HS-5 (cell line): Measurements from ENCODE around the gene ARHGAP1.
A peak's percentile ranks its signal among the peaks of the same experiment; 100 is the strongest.
"Not testable (repeated sequence)": the region's sequence is repeated elsewhere in the genome, so short reads cannot be mapped to it uniquely, and the experiment has no call there.

Source experiments
- DNase-seq: peaks from one replicate; pipeline ENCODE4 v3.0.0-alpha.2; 2012; ENCODE audit warnings: low read depth

The ARHGAP1 gene

DNA sequence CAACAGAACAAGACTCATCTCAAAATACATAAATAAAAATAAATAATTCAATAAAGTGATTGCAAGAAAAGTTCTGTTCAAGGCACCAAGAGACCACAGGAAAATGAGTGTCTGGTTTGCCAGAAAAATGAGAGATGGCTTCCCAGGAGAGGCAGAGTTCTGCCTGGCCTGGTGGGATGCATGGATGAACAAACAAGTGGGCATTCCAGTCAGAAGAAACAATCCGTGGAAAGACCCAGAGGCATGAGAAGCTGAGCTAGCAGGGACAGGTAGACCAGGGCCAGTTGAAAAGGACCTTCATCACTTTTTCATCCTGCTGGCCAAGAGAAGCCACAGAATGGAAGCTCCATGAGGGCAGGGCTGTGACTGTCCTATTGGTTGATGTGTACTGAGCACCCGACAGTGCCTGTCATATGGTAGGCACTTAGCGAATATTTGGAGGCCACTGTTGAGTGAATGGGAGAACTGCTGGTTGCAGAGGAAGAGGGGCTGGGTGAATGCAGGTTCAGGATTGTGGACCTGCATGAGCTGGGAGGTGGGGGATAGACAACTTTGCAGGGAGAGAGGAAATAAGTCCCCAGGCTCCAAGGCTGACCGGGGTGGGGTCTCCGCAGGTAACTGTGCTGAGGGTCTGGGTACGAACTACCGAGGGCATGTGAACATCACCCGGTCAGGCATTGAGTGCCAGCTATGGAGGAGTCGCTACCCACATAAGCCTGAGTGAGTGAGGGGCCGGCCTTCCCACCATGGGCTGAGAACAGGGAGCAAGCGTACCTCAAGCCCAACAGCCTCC is 22.3 kb upstream of the ARHGAP1 start:
- DNase-seq, result no peak

DNA sequence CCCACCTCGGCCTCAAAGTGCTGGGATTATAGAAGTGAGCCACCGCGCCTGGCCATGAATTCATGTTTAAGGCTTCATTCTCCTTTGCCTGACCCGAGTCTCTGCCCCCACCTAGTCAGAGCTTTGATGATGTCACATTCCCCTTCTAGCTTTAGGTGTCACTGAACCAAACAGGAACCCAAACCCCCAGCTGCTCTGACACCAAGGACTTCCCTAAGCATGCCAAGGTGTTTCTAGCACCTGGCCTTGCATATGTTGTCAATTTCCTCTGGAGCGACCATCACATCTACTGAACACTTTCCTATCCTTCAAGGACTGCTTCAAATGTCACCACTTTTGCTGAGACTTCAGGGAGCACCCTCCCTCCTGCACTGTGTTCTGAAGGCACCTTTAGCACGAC is 20.9 kb upstream of the ARHGAP1 start:
- DNase-seq, result no peak

DNA sequence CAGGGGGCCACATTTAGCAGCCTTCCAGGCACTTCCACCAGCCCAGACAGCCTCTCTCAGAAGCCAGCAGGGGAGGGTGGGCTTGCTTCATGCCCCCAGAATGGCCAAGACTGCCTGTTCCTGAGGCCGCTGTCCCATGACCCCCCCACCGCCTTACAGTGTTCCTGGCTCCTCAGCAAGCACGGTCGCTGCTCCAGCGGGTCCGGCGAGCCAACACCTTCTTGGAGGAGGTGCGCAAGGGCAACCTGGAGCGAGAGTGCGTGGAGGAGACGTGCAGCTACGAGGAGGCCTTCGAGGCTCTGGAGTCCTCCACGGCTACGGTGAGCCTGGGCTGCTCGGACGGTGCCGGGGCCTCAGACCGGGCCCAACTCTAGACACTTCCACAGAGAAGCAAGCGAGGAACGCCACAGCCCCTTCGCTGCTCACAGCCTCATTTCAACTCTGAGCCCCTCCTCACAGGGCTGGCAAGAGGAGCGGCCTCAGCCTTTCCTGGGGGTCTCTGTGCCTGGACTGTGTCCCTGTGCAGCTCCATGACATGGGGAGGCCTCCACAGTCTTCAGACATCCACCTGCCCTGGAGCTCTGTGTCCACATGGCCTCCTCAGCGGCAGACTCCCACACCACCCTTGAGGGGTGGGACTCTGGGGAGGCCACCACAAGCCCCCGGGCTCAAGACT is 19.3 kb upstream of the ARHGAP1 start:
- DNase-seq, result no peak

DNA sequence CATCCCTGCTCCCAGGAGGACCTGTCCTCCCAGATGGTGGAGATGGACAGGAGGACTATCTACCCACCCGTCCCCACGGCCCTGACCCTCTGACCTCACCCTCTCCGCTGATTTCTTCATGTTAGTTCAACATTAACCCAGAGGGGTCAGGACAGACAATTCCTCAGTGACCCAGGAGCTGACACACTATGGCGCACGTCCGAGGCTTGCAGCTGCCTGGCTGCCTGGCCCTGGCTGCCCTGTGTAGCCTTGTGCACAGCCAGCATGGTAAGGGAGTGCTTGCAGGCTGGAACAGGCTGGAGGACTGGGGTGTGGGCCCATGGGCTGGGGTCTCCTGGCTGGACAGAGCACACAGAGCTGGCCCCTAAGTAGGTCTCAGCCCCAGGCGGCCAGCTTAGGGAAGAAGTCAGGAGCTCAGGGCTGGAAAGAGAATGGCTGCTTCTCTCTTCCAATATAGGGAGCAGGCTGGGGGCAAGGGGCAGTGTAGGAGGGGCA is 18.7 kb upstream of the ARHGAP1 start, which contains the start of gene F2:
Gene F2, plus strand, starts transcription at position 166 of the 495 bp plus-strand sequence. Its CDS starts 23 bp downstream, at position 189.
- DNase-seq, result no peak

DNA sequence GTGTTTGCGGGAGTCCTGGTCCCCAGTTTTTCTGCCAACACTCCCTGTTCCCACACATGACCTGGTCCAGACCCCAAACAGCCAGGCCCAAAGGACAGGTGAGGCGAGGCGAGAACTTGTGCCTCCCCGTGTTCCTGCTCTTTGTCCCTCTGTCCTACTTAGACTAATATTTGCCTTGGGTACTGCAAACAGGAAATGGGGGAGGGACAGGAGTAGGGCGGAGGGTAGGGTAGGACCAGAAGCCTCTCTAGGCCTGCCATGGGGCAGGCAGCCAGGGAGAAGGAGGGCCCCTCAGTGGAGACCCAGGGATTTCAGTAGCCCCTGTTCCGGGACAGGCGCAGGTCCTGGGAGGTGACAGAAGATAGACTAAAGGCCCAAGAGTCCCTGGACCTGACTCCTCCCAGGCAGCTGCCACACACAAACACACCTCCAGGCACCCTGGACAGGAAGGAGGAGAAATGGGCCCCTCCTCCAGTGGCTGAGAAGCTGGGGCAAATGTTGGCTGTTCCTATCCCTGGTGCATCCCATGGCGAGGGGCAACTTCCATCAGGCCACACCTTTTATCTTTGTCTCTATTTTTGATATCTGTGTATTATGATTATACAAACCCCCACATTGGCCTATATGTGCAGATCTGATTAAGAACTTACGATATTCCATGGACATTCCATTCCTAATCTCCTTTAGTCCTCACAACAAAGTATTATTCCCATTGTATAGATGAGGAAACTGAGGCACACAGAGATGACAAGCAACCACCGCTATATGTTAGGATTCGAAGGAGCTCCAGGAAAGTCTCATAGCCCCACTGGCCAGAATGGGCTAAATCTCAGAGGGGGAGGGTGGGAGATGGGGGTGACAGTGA is 18.0 kb upstream of the ARHGAP1 start:
- no peak for DNase-seq

DNA sequence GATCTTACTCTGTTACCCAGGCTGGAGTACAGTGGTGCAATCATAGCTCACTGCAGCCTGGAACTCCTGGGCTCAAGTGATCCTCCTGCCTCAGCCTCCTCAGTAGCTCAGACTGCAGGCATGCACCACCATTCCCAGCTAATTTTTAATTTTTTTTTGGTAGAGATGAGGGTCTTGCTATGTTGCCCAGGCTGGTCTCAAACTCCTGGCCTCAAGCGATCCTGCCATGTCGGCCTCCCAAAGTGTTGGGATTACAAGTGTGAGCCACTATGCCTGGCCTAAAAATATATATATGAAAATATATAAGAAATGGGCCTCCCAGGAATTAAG is 17.4 kb upstream of the ARHGAP1 start:
- not testable (repeated sequence) for DNase-seq

DNA sequence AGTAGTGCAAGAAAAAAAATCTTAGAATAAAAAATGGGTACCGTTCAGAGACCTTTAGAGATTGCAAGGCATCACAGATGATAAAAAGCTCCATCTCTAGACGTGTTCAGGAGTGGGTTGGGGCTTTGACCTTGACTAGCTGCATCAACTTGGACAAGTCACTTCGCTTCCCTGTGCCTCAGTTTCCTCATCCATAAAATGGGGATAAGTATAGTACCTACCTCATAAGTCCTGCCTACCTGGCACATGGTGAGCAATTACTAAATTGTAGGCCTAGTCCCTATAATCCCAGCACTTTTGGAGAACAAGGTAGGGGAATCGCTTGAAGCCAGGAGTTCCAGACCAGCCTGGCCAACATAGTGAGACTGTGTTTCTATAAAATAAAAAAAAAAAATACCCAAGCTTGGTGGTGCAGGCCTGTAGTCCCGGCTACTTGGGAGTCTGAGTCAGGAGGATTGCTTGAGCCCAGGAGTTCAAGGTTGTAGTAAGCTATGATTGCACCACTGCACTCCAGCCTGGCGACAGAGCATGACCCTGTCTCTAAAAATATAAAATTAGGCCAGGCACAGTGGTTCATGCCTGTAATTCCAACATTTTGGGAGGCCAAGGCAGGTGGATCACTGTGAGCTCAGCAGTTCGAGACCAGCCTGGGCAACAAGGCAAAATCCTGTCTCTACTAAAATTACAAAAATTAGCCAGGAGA is 12.6 kb upstream of the ARHGAP1 start:
- no peak for DNase-seq

DNA sequence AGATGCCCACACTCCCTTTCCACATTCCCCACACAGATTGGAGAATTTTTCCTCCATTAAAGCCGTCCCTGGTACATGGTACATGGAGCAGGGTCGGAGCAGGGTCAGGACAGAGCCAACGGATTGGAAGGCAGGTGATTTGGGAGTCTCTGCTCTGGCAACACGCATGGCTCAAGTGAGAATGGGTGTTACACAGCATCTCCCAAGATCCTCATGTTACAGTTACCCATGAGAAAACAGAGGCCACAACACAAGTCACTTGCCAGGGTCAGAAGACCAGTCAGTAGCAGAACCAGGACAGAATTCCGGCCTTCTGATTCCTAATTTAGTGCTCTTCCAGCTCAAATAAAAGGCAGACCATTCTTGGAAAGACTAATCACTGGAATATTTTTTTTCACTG is 10.9 kb upstream of the ARHGAP1 start:
- DNase-seq, result no peak

DNA sequence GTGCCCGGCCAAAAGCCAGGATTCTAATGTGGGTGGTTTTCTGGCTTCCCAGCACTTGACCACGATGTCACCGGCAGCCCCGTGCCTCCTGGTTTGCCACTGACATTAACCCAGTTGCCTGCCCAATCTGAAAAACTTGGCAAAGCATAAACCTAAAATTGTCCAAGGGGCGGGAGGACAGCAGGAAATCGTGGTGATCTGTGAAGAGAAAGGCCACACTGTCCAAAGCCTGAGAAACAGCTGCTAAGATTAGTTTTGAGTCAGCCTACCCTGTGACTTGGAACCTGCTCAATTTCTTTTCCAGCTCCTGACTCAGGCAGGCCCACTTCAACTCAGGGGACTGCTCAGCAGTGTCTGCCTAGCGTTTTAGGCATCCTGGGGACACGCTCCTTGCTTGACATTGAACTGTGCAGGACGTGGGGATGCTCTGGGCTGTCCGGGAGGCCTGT is 10.4 kb upstream of the ARHGAP1 start:
- DNase-seq, result peak; percentile 86

DNA sequence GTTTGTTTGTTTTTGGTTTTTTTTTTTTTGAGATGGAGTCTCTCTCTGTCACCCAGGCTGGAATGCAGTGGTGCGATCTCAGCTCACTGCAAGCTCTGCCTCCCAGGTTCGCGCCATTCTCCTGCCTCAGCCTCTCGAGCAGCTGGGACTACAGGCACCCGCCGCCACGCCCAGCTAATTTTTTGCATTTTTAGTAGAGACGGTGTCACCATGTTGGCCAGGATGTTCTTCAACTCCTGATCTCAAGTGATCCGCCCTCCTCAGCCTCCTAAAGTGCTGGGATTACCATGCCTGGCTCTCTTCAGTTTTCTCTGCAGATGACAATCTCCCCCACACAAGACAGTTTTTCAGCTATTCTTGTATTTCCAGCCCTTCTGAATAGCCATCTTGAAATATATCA is 8.9 kb upstream of the ARHGAP1 start:
- DNase-seq, result not testable (repeated sequence)

DNA sequence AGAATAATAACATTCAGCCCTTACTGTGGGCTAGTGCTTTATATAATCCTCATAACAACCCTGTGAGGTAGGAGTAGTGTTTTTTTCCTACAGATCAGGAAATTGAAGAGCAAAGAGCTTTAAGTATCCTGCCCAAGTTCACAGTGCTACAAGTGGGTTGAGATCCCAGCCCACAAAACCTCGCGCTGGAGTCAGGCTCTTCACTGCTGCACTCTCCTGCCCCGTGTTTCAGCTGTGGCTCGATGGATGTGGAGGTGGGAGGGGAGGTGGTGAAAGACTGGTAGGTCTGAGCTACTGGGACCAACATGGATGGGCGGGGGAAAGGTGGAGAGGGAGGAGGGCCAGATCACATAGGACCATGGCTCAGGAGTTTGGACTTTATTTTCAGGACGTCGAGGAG is 6.5 kb upstream of the ARHGAP1 start:
- DNase-seq, result no peak

DNA sequence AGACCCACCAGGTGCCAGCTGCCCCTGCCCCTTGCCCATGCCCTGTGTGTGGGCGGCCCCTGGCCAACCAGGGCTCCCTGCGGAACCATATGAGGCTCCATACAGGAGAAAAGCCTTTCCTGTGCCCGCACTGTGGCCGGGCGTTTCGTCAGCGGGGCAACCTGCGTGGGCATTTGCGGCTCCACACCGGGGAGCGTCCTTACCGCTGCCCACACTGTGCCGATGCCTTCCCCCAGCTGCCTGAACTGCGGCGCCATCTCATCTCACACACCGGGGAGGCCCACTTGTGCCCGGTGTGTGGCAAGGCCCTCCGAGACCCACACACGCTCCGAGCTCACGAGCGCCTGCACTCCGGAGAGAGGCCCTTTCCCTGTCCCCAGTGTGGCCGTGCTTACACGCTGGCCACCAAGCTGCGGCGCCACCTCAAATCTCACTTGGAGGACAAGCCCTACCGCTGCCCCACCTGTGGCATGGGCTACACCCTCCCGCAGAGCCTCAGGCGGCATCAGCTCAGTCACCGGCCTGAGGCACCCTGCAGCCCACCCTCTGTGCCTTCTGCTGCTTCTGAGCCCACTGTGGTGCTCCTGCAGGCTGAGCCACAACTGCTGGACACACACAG is 4.8 kb upstream of the ARHGAP1 start:
- DNase-seq, result no peak

DNA sequence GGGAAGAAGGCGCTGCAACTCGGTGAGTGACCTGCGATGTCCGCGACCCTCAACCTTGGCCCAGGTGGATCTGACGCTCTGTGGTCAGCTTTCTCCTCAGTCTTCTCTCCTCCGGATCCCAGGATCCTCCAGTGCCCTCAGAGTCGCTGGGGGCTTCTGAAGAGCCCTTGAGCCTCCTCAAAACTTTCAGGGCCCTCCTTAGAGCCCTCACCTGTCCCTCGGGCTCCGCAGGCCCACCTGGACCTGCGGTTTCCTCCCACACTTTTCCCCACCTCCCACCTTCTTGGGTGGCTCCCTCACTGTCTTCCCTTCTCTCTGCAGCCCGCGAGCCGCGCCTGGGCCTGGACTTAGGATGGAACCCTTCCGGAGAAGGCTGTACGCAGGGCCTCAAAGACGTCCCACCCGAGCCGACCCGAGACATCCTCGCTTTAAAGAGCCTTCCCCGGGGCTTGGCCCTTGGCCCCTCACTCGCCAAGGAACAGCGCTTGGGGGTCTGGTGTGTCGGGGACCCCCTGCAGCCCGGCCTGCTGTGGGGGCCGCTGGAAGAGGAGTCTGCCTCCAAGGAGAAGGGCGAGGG is 747 bp upstream of the ARHGAP1 start:
- DNase-seq, result no peak

DNA sequence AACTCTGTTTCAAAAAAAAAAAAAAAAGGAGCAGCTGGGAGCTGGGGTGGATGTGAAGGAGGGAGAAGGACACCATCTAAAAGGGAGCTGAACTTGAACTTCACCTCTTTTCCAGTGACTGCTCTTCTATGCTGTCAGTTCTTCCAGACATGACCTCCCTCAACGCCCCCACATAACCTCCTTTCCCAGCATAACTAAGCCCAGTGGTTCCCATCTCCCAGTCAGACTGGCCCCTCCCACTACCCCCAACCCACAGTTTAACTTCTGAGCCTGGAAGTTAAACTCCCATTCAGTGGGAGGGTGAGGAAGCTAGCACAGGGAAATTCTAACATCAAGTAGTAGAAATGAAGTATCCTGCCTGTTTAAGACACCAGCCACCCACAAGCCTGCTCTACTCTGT is 1.8 kb downstream of the ARHGAP1 start:
- DNase-seq, result no peak

DNA sequence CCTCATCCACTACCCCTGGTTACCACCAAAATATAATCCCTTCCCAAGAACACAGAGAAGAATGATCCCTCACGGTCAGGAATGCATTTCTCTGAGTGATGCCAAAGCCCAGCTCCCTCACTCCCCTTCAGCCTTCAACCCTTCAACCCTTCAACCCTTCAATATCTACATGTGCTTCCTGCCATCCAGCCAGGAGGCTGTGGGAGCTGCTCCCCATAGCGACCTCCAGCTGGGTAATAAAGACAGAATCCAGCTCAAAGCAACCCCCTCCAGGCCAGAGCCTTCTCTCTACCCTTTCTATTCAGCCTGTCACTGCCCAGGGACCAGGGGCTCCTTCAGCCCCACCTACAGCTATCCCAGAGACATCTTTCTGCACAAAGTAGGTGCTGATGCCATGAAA is 2.7 kb downstream of the ARHGAP1 start:
- no peak for DNase-seq

DNA sequence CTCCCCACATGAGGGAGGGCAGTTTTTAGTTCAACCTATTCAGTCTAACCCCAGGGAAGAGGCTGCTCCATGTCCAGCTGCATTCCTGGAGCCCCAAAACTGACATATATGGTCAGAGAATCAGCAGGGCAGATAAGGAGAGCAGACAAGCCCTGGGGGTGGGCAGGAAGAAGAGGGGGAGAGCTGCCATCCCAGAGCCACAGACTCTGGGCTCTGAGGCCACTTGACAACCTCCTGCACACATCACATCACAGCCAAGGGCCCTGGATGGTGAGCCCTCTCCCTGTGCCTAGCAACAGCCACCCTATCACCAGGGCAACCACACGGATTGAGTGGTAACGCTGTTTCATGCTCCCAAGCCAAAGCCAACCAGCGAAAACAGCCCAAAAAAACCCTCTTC is 3.1 kb downstream of the ARHGAP1 start:
- DNase-seq, result no peak

DNA sequence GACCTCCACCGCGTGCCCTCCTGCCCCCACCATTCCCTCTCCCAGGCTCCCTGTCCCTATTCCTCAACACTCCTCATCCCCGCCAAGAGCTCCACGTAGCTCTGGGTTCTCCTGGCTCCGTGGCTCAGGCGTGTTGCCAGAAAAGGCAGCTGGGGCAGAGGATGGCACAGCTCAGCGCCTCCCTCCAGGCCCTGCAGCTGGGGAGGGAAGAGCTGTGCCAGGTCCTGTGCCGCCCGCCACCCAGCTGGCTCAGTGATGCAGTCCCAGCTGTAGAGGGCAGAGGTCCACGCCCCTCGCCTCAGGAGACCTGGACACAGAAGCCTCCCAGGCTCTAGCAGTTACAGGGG is 4.2 kb downstream of the ARHGAP1 start:
- no peak for DNase-seq

DNA sequence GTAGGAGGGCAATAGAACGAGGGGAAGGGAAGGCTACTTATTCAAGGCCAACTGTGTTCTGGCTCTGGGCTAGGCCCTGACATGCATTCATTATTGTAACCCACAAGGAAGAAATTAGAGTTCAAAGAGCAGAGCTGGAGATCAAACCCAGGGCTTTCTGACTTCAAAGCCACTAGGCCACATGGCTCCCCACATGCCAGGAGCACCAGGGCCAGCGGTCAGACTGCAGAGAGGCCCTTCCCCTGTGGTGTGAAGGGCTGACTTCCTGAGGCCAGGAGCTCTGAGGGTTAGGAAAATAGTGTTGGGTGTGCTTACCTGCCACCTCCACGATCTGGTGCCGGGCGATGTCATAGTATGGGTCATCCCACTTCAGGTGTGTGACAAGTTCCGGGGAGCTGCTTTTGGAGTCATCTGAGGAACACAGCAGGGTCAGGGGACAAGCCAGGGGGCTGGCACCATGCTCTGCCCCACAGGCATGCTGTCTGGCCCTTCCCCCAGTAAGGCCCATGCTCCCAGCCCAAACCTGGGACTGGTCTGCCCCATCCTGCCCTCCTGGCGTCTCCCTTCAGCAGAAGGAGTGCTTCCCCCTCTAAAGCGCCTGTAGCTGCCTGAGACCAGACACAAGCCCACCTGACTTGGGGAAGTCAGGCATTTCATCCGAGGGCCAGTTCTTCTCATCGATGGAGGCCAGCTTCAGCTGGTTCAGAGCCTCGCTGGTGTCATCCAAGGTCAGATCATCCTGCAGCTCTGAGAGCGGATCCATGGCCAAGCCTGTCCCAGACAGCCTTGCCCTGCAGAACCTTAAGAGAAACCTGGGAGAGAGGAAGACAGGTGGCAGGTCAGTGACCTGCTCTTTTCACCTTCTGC is 4.8 kb downstream of the ARHGAP1 start:
- no peak for DNase-seq

DNA sequence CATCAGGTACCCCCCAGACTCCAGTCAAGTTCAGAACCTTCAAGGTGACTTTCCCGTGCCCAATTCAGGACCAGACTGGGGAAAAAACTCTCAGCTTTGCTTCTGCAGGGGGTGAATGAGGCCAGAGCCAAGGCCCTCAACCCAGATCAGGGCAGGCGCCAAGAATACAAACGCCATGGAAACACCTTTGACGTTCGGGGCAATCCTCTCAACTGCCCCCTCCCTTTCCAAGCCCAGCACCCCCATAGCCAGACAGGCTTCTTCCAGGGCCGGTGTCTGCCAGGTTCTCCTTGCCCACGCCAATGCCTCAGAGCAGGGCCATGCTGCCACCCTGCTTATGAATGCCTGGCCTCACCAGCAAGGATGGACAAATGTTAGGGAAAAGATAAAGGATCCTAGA is 5.8 kb downstream of the ARHGAP1 start:
- no peak for DNase-seq

DNA sequence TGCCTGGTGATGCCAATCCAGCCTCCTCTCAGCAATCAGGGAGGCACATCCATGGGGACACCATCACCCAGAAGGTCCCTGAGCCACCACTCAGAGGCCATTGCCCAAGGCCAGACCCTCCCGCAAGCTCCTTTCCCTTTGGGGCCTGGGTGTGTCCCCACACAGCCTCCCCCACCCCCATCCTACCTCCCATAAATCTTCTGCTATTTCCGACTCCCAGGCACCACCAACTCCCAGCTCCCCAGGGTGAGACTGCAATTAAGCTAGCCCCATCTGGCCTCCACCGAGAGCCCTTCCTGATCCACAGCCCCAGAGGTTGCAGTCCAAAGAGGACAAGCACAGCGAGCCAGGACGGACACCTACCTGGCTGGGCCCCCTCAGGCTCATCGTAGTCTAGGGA is 6.3 kb downstream of the ARHGAP1 start:
- no peak for DNase-seq
